Ishikawa (cell line): Measurements from ENCODE around the gene STING1.

ENCODE experiments used
- FOXM1 ChIP-seq: IDR thresholded peaks from 2 replicates; pipeline ENCODE4 v1.6.1; 2012; ENCODE audit warnings: low read depth, borderline replicate concordance
- MAX ChIP-seq: IDR thresholded peaks from 2 replicates; pipeline ENCODE4 v1.6.1; 2012
- TCF12 ChIP-seq: IDR thresholded peaks from 2 replicates; pipeline ENCODE4 v1.6.1; 2012; ENCODE audit warnings: low read depth

DNA sequence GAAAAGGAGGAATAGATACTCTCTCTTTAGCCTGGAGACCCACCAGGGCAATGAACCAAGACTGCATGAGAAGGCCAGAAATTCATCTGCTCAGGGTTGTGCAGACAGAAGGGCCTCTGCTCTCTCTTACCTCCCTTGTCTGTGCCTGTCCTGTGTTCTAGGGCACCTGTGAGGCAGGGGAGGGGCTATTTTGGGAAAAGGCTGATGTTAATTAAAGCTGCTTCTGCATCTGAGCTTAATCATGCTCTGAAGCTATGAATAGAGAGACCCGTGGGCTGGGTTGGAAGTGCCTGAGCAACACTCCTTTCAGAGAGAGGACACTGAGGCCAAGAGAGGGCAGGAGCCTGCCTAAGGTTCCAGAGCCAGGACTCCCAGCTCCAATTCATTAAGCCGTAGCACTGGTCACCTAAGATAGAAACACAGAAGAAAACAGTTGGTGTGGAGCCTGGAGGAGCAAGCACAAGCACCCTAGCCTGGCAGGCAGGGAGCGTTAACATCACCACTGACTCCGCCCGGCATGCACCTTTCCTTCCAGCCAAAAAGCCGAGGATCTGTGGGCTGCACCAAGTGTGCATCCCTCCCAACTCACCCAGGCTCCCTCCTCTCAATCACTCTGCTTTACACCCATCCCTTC is 31.4 kb upstream of the STING1 start:
- TF ChIP-seq FOXM1 = no peak
- no peak for TF ChIP-seq MAX
- no peak for TF ChIP-seq TCF12
